ENCODE data around the gene RAPGEF2.
"Not testable (repeated sequence)": the region's sequence is repeated elsewhere in the genome, so short reads cannot be mapped to it uniquely, and the experiment has no call there.

RAPGEF2 gene

DNA sequence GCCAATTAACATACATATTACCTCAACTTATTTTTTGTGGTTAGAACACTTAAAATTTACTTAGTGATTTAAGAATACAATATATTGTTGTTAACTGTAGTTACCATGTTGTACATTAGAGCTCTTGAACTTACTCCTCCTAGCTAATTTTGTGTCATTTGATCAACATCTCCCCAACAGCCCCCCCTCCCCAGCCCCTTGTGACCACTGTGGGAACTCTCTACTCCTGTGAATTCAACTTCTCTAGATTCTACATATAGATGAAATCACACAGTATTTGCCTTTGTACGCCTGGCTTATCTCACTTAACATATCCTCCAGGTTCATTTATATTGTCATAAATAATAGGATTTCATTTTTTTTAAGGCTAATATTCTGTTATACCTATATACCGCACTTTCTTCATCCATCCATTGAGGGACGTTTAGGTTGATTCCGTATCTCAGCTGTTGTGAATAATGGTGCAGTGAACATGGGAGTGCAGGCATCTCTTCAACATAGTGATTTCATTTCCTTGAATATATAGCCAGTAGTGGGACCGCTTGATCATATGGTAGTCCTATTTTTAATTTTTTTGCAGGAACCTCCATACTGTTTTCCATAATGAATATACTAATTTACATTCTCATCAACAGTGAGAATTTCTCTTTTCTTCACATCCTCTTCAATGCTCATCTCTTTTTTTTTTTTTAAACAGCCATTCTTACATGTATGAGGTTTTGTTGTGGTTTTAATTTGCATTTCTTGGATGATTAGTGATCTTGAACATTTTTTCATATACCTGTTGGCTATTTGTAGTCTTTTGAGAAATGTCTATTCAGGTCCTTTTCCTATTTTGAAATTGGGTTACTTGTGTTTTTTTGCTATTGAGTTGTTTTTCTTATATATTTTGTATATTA, 66.8 kb downstream of the RAPGEF2 start:
- no peak for DNase-seq

- no peak for DNase-seq
Observed at GRCh38 chr4:159171287-159171686, 68.4 kb downstream of the RAPGEF2 start.

DNA sequence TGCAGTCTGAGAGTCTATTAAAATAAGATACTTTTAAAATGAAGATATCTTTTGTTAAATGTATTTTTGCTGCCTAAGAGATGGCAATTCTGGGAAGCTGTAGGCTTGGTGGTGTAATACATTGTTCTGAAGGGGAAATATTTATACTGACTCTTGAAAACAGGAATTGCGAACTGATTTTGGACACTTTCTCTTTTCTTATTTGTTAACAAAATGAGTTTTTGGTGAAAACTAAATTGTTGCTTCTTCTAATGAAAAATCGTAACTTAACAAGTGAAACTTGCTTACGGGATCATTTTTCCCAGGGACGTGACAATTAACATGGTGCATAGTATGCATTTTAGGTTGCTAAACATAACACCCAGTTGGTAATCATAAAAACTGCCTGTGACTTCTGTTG, 71.0 kb downstream of the RAPGEF2 start:
- DNase-seq = peak; percentile 19 to 34

DNA sequence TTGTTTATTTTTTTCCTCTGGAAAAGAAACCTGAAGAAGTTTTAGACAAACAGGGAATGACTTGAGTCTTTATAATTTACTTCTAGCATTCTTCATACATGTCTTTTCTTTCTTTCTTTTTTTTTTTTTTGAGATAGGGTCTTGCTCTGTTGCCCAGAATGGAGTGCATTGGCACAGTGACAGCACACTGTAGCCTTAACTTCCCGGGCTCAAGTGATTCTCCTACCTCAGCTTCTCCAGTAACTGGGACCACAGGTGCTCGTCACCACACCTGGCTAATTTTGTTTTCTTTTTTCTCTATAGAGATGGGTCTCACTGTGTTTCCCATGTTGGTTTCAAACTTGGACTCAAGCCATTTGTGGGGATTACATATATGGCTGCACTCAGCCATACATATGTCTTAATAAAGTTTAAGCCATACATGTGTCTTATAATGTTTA, 71.8 kb downstream of the RAPGEF2 start:
- no peak for DNase-seq

DNA sequence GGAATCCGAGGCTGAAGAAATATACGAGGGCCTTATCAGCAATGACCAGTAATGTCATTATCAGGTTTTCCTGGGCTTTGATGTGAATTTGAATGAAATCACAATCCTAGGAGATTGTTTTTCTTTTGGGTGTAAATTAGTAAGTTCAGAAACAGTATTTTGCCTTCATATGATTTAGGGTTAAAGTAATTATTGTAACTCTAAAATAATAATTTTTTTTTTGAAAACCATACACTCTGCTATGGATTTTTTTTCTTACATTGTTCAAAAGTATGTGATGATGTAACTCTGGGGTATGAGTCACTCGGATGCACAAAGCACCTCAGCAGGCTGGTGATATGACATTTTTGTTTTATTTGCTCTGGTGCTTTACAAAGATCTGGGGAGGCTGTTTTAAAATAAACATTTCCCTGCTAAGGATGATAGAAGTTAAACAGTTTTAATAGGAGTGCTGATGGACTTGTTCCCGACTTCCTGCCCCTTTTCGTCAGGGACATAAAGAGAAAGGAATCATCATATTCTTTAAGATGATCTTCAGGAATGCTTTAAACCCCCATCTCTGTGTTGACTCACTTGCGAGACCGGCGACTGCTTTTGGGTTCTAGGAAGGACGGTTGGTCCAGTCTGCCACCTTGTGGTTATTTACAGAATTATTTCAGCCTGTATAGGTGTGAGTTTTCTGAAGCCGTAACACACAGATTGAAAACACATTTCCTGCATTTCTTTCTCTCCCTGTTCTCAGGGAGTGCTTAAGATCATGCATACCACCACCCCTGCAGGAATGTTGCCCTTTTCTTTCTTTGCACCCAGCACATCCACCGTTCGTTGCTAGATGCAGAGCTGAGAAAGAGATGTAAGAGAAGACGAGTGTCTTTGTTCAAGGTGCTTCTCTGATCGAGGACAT, 72.5 kb downstream of the RAPGEF2 start:
- peak; percentile 74 to 77 for DNase-seq

DNA sequence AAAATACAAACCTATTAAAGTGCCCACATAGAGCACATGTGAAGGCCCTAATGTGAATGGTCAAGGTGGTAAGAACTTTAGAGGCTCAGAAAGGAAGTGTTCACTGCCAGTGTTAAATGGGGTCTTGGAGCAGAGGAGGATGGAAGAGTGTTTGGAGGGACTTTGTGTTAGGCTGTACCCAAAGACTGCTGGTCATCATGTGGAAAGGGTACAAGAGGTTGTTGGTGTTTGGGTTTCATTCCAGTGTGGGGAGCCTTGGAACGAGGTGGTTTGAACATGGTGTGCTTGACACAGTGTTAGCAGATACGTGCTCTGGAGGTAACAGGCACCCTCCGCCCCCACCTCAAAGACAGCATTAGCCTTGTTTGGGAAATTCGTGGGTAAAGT, 73.1 kb downstream of the RAPGEF2 start:
- no peak for DNase-seq

DNA sequence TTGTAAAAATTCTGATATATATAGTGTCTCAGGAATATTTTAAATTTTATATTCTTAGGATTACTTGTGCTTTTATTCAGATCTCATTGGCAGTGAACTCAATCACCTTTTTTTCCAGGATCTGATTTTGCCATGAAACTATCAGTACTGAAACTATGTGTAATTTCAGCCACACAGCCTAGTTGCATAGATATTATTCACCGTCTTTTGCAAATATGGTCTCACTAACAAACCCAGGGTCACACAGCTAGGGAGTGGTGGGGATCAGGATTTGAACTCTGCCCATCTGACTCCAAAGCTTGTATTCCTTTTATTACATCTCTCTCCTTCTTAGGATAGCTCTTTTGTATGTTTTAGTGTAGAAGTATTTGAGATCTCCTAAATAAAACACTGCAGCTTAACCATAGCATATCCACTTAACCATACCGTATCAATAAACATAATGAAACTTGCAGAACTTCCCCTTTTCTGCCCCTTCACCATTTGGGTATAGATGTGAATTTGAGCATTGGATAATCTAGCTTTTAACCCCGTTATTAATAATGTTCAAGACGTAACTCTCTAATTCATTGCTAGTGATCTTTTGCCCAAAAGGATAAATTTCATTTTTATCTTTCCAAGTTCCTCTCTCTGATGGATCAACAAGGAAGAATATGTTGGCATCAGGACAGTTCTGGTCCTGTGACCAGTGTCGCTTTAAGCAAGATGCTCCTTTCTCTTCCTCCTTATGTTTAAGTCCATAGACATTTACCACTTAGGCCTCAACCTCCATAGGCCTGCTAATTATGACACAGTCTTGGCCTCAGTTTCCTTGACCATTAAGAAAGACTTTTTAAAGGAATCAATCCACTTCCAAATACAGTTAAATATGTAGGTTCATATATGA, 74.6 kb downstream of the RAPGEF2 start:
- DNase-seq = peak; percentile 56 to 60

- peak; percentile 64 to 85 for DNase-seq
Observed at GRCh38 chr4:159178151-159178546, 75.3 kb downstream of the RAPGEF2 start.

DNA sequence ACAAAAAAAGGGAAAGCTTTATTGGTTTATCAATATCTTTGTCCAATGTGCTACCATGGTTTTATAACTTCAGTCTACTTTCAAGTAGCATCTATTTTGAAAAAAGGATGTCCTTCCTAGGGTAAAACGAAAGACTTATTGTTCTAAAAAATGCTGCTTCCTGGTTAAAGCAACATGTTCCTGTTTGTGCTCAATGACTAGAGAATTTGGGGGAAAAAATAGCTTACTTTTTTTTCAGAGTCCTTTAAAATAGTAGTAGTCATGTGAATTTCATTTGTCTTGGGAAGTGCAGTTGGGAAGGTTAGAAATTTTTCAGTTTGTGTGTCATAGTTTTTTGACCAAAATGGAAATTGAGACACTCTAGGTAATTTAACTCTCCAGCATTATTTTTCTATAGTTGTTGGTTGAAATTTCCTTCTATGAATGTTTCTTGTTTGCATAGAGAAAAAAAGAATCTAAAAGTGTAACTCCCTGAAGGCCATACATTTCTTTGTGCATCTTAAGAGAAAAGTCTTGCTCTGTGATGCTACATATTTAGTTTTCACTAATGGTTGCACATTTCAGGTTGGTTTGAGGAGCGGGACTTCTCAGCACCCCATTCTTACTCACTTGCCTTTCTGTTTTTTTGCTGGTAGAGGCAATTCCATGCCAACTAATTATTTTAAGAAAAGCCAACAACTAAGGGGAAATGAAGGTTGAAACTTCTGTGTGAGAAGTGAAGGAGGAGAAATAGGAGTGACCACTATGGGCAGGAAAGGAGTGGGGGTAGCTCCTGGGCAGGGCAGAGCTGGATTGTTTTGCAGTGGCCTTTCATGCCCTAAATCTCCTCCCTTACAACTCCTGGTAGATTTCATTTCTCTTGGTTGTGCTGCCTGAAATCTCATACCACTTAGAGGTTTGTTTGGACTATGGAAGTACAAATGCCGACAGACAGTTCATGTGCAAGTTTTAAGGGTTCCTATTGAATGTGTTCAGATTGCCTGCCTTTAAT, 76.4 kb downstream of the RAPGEF2 start:
- peak in 1 of 2 donors; percentile 44 for DNase-seq

- DNase-seq = not testable (repeated sequence)
Observed at GRCh38 chr4:159183885-159184605, 81.2 kb downstream of the RAPGEF2 start.

DNA sequence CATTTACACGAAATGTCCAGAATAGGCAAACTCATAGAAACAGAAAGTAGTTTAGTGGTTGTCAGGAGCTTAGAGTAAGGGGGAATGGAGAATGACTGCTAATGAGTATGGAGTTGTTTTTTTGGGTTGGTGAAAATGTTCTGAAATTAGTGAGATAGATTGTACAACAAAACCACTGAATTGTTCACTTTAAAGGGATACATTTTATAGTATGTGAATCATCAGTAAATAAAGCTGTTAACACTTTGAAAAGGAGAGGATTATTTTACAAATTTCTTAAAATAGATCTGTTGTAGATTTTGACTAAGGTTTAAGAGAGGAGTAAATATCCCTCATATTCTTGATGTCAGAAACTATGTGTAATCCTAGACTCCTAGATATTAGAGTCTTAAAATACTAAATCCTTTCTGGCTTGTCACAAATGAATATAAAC, 82.7 kb downstream of the RAPGEF2 start:
- no peak for DNase-seq

- no peak for DNase-seq
Observed at GRCh38 chr4:159188646-159189045, 85.8 kb downstream of the RAPGEF2 start.

GRCh38 chr4:159190651-159191050, 87.8 kb downstream of the RAPGEF2 start:
- DNase-seq = no peak

- DNase-seq = peak; percentile 21 to 23
Observed at GRCh38 chr4:159191989-159192388, 89.1 kb downstream of the RAPGEF2 start.

- DNase-seq = no peak
Observed at GRCh38 chr4:159193046-159193620, 90.3 kb downstream of the RAPGEF2 start.

DNA sequence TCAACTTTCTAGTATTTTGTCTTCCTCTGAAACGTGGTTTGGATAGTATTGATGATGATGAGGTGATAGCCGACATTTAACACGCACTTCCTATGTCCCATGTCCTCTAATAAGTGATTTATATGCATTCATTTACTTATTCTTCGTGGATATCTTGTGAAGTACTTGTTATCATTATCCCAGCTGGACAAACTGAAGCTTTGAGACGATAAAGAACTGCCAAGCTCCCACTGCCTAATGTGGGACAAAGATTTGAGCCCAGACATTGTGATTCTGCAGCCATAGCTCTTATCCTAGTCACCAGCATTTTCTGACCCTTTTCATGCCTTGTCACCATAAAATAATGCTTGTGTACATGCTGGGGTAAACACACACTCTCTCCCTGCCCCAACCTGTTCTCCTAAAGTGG, 92.5 kb downstream of the RAPGEF2 start:
- DNase-seq = no peak

DNA sequence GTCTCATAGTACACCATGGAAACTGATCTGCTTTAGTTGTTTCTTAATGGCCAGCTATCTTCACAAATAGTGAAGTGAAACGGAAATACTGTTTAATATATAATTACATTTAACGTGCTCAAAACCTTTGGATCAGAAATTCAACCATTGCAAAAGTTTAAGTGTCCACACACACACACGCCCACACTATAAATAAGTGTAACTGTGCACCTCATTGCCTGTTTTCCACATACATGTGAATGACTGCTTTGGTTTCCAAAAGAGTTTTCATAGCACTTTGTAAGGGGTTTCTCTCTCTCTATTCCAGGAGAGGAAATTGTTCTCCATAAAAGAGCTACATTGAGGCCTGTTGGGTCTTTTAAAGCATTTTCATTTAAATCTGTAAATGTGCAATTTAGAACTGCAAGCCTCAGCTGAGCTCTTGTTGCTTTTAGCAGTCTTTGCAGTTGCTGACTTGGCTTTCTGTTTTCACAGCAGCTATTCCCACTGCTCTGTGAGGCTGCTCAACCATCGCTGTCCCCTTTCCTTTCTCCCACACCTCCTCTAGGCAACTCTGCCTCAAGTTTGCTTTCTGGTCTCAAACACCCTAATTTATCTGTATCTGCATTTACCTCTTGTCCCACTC, 94.5 kb downstream of the RAPGEF2 start:
- DNase-seq = no peak

GRCh38 chr4:159197885-159198269, 95.0 kb downstream of the RAPGEF2 start:
- DNase-seq = no peak

GRCh38 chr4:159199826-159200225, 96.9 kb downstream of the RAPGEF2 start:
- DNase-seq = no peak
